HG02840 (cell line): ENCODE data around the gene DZANK1.
"Not testable (repeated sequence)": the region's sequence is repeated elsewhere in the genome, so short reads cannot be mapped to it uniquely, and the experiment has no call there.

Experiments
- ATAC-seq: cut with Tn5 transposase; IDR thresholded peaks from one replicate; pipeline ENCODE4 v1.9.1; 2021; ENCODE audit warnings: mild to moderate bottlenecking, moderate library complexity, moderate number of reproducible peaks; ENCODE audit not compliant: unreplicated experiment, low FRiP score

Gene DZANK1

GRCh38 chr20:18388860-18389259, 78.0 kb downstream of the DZANK1 start:
- no peak for ATAC-seq

GRCh38 chr20:18380908-18381529, 85.8 kb downstream of the DZANK1 start:
- ATAC-seq, result no peak

GRCh38 chr20:18377896-18378481, 88.8 kb downstream of the DZANK1 start:
- no peak for ATAC-seq

- ATAC-seq, result not testable (repeated sequence)
Measured at GRCh38 chr20:18375551-18375950, 91.3 kb downstream of the DZANK1 start.

- no peak for ATAC-seq
Measured at GRCh38 chr20:18372296-18372695, 94.5 kb downstream of the DZANK1 start.

- no peak for ATAC-seq
Measured at GRCh38 chr20:18364768-18365167, 102.1 kb downstream of the DZANK1 start.

GRCh38 chr20:18363708-18364107, 103.1 kb downstream of the DZANK1 start:
- no peak for ATAC-seq

GRCh38 chr20:18362916-18363315, 103.9 kb downstream of the DZANK1 start:
- no peak for ATAC-seq

- ATAC-seq, result no peak
Measured at GRCh38 chr20:18361678-18362077, 105.2 kb downstream of the DZANK1 start.

- no peak for ATAC-seq
Measured at GRCh38 chr20:18360635-18361034, 106.2 kb downstream of the DZANK1 start.

- ATAC-seq, result no peak
Measured at GRCh38 chr20:18359854-18360253, 107.0 kb downstream of the DZANK1 start.

- ATAC-seq, result not testable (repeated sequence)
Measured at GRCh38 chr20:18349749-18350148, 117.1 kb downstream of the DZANK1 start.
